Measurements from ENCODE around the gene CYLD.

The CYLD gene

DNA sequence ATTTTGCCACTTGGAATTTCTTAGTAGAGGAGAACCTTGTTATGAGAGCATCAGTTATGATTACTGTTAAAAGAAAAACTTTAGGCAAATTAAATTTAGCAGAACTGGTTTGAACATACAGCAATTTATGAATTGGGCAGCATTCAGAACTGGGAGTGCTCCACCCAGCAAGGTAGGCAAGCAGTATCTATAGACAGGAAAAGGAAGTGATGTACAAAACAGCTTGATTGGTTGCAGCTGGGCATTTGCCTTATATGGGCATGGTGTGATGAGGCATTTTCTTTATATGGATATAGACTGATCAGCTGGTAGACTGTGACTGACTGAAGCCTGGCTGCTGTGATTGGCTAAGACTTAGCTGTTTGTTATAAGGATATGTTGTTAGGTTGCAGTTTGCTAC is 17.6 kb upstream of the CYLD start:
- Histone ChIP-seq H3K36me3 (ENCODE audit: insufficient read depth, low read length) (no peaks in the 10 kb centered on the region), H3K27ac (ENCODE audit: low read depth, low read length) (no peak overlapping the region), H3K27me3 (ENCODE audit: insufficient read depth, low read length) (peaks cover 31% of the 10 kb centered on the region), H3K4me3 (ENCODE audit: low read depth, low read length) (no peak overlapping the region), H2AFZ (ENCODE audit: low read length, unreplicated experiment) (no peak overlapping the region), H3K79me2 (ENCODE audit: control insufficient read depth, insufficient read depth, low read length, unreplicated experiment) (no peaks in the 10 kb centered on the region), H3K4me1 (ENCODE audit: control insufficient read depth, insufficient read depth, low read length, unreplicated experiment) (no peaks in the 10 kb centered on the region)

DNA sequence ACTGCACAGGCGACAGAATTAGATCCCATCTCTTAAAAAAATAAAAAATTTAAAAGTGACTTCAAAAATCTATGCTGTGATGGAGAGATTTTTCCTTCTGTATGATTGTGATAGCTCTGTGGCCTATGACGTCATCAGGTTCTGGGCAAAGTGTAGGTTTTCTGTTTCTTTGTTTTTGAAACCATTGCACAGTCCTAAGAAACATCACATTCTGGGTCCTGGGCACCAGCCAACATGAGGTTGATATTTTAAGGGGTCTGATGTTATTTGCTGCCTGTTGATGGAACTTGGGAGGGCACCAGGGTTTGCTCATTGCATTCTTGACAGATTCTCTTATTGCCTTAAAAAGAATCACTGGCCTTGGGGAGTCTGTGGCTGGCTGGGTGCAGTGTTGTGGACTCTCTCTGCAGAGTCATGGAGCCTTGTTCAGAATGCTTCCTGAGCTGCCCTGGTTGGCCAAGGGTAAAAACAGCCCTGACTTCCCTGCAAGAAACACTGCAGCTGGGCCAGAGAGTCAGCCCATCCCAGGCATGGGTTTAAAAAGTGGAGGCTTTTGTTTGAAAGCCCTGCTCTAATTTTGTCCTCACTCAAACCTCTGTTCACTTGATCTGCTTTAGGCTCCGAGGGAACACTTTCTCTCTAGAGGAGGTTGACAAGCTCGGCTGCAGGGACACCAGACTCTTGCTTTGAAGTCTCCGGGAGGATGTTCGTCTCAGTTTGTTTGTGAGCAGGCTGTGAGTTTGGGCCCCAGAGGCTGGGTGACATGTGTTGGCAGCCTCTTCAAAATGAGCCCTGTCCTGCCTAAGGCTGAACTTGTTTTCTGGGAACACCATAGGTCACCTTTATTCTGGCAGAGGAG is 10.5 kb upstream of the CYLD start:
- H3K4me1 ChIP-seq (ENCODE audit: control insufficient read depth, insufficient read depth, low read length, unreplicated experiment), result no peaks in the 10 kb centered on the region
- H3K27me3 ChIP-seq (ENCODE audit: insufficient read depth, low read length), result peaks cover 17% of the 10 kb centered on the region; the same call in 1 of the 2 replicates
- H3K4me3 ChIP-seq (ENCODE audit: low read depth, low read length), result no peak overlapping the region
- H3K36me3 ChIP-seq (ENCODE audit: insufficient read depth, low read length), result no peaks in the 10 kb centered on the region
- no peaks in the 10 kb centered on the region for H3K79me2 ChIP-seq (ENCODE audit: control insufficient read depth, insufficient read depth, low read length, unreplicated experiment)
- H3K27ac ChIP-seq (ENCODE audit: low read depth, low read length), result no peak overlapping the region
- no peak overlapping the region for H2AFZ ChIP-seq (ENCODE audit: low read length, unreplicated experiment)

DNA sequence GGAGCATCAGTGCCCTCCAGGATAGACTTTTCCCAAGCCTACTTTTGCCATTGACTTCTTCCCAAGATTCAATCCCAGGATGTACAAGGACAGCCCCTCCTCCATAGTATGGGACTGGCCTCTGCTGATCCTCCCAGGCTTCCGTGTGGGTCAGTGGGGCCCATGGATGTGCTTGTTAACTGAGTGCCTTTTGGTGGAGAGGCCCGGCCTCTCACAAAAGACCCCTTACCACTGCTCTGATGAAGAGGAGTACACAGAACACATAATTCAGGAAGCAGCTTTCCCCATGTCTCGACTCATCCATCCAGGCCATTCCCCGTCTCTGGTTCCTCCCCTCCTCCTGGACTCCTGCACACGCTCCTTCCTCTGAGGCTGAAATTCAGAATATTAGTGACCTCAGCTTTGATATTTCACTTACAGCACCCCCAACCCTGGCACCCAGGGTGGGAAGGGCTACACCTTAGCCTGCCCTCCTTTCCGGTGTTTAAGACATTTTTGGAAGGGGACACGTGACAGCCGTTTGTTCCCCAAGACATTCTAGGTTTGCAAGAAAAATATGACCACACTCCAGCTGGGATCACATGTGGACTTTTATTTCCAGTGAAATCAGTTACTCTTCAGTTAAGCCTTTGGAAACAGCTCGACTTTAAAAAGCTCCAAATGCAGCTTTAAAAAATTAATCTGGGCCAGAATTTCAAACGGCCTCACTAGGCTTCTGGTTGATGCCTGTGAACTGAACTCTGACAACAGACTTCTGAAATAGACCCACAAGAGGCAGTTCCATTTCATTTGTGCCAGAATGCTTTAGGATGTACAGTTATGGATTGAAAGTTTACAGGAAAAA is 9.7 kb upstream of the CYLD start:
- Histone ChIP-seq H3K27ac (ENCODE audit: low read depth, low read length) (no peak overlapping the region), H3K27me3 (ENCODE audit: insufficient read depth, low read length) (peaks cover 15% of the 10 kb centered on the region; the same call in 1 of the 2 replicates), H3K4me1 (ENCODE audit: control insufficient read depth, insufficient read depth, low read length, unreplicated experiment) (no peaks in the 10 kb centered on the region), H3K79me2 (ENCODE audit: control insufficient read depth, insufficient read depth, low read length, unreplicated experiment) (no peaks in the 10 kb centered on the region), H2AFZ (ENCODE audit: low read length, unreplicated experiment) (no peak overlapping the region), H3K4me3 (ENCODE audit: low read depth, low read length) (no peak overlapping the region), H3K36me3 (ENCODE audit: insufficient read depth, low read length) (no peaks in the 10 kb centered on the region)

DNA sequence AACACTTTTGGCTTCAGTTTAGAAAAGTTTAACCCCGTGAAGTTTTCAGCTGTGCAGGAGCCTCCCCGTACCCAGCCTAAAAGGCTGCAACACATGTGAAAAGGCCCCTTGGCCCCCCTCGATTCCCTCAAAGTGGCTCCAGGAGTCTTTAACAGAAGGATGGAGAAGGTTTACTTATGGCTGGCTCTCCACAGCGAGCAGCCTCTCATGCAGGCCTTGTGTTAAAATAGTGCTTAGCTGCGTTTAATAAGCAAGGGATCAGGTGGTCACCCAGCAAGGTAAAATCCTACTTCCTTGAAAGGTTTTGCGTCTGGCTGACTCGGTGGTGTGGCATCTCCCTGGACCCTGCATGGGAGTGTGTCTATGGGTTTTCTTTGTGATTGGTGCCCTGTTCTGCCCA is 8.4 kb upstream of the CYLD start:
- Histone ChIP-seq H3K36me3 (ENCODE audit: insufficient read depth, low read length) (no peaks in the 10 kb centered on the region), H3K4me1 (ENCODE audit: control insufficient read depth, insufficient read depth, low read length, unreplicated experiment) (no peaks in the 10 kb centered on the region), H2AFZ (ENCODE audit: low read length, unreplicated experiment) (no peak overlapping the region), H3K27ac (ENCODE audit: low read depth, low read length) (no peak overlapping the region), H3K4me3 (ENCODE audit: low read depth, low read length) (no peak overlapping the region), H3K79me2 (ENCODE audit: control insufficient read depth, insufficient read depth, low read length, unreplicated experiment) (no peaks in the 10 kb centered on the region), H3K27me3 (ENCODE audit: insufficient read depth, low read length) (peaks cover 10% of the 10 kb centered on the region; the same call in 1 of the 2 replicates)

DNA sequence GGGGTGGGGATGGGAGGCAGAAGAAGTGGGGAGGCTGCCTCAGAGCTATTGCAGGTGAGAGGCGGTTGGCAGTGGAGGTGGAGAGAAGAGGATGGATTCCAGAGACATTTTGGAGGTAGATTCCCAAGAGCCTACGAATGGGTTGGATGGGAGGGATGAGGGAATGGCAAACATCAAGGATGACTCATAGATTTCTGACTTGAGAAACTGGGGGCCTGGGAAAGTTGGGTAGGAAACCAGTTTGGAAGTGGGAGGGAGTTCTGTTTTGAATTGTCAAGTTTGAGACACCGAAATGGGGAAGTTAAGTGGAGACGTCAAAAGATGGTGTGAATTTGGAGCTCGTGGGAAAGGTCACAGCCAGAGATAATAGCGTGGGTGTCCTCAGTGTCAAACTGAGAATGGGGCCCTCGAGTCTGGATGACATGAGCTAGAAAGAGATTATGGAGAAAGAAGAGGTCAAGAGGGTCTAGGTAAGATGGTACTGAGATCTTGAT is 6.2 kb upstream of the CYLD start:
- Histone ChIP-seq H3K27me3 (ENCODE audit: insufficient read depth, low read length) (no peaks in the 10 kb centered on the region), H3K4me3 (ENCODE audit: low read depth, low read length) (no peak overlapping the region)

DNA sequence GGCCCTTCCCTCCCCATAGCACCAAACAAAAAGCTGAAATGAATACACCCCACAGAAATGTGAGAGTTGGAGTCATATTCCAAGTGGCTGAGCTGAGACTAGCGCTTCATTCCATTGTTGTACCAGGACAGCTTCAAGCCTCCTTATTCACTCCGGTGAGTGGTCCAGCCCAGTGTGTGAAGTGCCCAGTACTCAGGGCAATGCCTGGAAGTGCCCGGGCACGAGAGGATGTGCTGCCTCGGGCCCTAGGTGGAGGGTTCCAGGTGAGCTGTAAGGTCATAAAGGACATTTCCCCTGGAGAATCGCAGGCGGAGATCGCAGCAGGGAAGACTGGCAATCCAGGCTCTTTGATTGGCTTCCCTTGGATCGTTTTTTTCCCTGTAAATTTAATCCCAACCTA is 5.4 kb upstream of the CYLD start:
- H3K79me2 ChIP-seq (ENCODE audit: control insufficient read depth, insufficient read depth, low read length, unreplicated experiment), result no peaks in the 10 kb centered on the region
- no peaks in the 10 kb centered on the region for H3K27me3 ChIP-seq (ENCODE audit: insufficient read depth, low read length)
- H3K36me3 ChIP-seq (ENCODE audit: insufficient read depth, low read length), result no peaks in the 10 kb centered on the region
- H3K4me3 ChIP-seq (ENCODE audit: low read depth, low read length), result no peak overlapping the region
- no peak overlapping the region for H2AFZ ChIP-seq (ENCODE audit: low read length, unreplicated experiment)
- peaks cover 9% of the 10 kb centered on the region for H3K4me1 ChIP-seq (ENCODE audit: control insufficient read depth, insufficient read depth, low read length, unreplicated experiment)
- H3K27ac ChIP-seq (ENCODE audit: low read depth, low read length), result no peak overlapping the region

More for the DNA sequence above, 6.2 kb upstream of the CYLD start:
- no peak overlapping the region for H3K27ac ChIP-seq (ENCODE audit: low read depth, low read length)
- H3K79me2 ChIP-seq (ENCODE audit: control insufficient read depth, insufficient read depth, low read length, unreplicated experiment), result no peaks in the 10 kb centered on the region
- peaks cover 3% of the 10 kb centered on the region for H3K4me1 ChIP-seq (ENCODE audit: control insufficient read depth, insufficient read depth, low read length, unreplicated experiment)
- H2AFZ ChIP-seq (ENCODE audit: low read length, unreplicated experiment), result no peak overlapping the region
- no peaks in the 10 kb centered on the region for H3K36me3 ChIP-seq (ENCODE audit: insufficient read depth, low read length)

DNA sequence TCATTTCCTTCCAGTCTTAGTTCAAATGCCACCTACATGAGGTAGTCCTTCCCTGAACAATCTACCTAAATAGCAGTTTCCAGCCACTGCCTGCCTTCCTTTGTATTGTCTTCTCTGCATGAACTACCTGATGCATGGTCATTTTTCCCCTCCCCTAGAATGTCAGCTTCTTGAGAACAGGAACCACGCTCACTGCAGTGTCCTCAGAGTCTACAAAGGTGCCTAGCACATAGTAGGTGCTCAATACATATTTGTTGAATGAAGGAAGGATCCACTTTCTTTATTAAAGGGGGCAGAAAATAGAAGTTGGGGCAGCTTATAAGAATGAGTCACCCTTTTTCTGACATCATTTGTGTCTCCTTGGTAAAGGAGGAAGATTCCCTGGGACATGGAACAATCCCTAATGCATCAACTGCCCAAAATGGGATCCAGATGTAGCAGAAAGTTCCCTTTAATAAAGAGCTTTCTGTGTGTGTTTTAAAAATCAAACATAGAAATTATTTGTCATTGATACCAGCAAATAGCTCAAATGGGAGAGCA is 4.4 kb upstream of the CYLD start:
- peaks cover 9% of the 10 kb centered on the region for H3K4me1 ChIP-seq (ENCODE audit: control insufficient read depth, insufficient read depth, low read length, unreplicated experiment)
- no peaks in the 10 kb centered on the region for H3K36me3 ChIP-seq (ENCODE audit: insufficient read depth, low read length)
- peaks cover 3% of the 10 kb centered on the region for H3K79me2 ChIP-seq (ENCODE audit: control insufficient read depth, insufficient read depth, low read length, unreplicated experiment)
- H2AFZ ChIP-seq (ENCODE audit: low read length, unreplicated experiment), result no peak overlapping the region
- H3K27ac ChIP-seq (ENCODE audit: low read depth, low read length), result no peak overlapping the region
- H3K27me3 ChIP-seq (ENCODE audit: insufficient read depth, low read length), result no peaks in the 10 kb centered on the region
- H3K4me3 ChIP-seq (ENCODE audit: low read depth, low read length), result no peak overlapping the region

DNA sequence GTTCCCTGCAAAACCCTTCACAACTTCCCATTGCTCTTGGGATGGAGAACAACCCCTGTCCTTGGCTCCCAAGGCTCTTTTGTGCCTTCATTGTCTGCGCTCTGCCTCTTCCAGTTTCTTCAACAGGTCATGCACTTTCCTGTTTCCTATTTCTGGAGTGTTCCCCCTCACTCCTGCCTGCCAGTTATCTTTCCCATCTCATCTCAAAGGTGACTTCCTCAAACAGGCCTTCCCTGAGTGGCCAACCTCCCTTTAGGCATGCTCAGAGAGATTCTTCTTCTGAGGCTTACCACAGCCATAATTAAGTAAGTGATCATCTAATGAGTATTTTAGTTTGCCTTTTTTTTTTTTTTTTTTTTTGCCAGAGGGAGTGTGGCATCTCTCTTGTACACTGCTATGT is 2.9 kb upstream of the CYLD start:
- Histone ChIP-seq H3K79me2 (ENCODE audit: control insufficient read depth, insufficient read depth, low read length, unreplicated experiment) (peaks cover 10% of the 10 kb centered on the region), H3K4me1 (ENCODE audit: control insufficient read depth, insufficient read depth, low read length, unreplicated experiment) (peaks cover 18% of the 10 kb centered on the region), H3K36me3 (ENCODE audit: insufficient read depth, low read length) (no peaks in the 10 kb centered on the region), H3K27ac (ENCODE audit: low read depth, low read length) (no peak overlapping the region), H3K4me3 (ENCODE audit: low read depth, low read length) (no peak overlapping the region), H2AFZ (ENCODE audit: low read length, unreplicated experiment) (no peak overlapping the region), H3K27me3 (ENCODE audit: insufficient read depth, low read length) (no peaks in the 10 kb centered on the region)

DNA sequence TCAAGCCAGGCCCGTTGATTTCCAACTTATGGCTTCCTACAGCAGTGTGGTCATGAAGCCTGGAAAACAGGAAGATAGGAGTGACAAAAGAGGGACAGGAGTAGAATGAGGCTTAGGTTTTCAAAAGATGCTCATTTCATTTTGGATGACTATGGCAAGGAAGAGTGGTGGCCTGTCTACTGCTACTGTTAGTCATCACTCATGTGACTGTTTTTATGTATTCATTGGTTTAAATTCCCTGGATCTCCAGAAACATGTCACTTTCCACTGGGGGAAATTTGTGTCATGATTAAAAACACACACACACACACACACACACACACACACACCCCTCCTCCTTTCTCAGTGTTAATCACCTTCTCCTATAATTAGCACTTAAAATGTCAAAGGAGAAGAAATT is 1.1 kb upstream of the CYLD start:
- Histone ChIP-seq H3K27ac (ENCODE audit: low read depth, low read length) (peak overlapping the region; percentile 58; the same call in 1 of the 2 replicates), H3K4me3 (ENCODE audit: low read depth, low read length) (peak overlapping the region; percentile 95; the same call in 1 of the 2 replicates), H2AFZ (ENCODE audit: low read length, unreplicated experiment) (no peak overlapping the region)

DNA sequence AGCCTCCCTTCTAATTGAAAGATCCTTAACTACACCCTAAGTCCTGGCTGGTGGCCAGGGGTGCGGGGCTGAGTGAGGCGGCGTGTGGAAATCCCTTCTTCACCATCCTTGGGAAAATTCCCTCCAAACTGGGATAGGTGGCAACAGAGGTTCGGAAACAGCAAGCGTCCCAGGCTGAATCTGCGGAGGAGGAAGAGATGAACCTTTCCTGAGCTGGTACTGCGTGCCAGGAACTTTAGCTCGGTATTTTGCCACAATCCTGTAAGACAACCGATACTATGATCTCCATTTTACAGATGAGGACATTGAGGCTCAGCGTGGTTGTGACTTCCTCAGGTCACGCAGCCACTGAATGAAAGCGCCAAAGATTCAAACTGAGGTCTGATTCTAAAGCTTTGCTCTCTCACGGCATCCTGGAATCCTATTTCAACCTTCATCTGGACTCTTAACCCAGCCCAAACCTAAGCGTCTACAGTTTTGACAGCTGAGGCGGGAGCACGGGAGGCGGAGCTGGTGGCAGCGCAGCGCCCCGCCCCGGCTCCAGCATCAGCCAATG is 583 bp upstream of the CYLD start:
- peak overlapping the region; percentile 95 for H3K4me3 ChIP-seq (ENCODE audit: low read depth, low read length)
- H2AFZ ChIP-seq (ENCODE audit: low read length, unreplicated experiment), result peak overlapping the region; percentile 36
- H3K36me3 ChIP-seq (ENCODE audit: insufficient read depth, low read length), result no peaks in the 10 kb centered on the region; the same call in 1 of the 2 replicates
- peaks cover 35% of the 10 kb centered on the region for H3K4me1 ChIP-seq (ENCODE audit: control insufficient read depth, insufficient read depth, low read length, unreplicated experiment)
- peaks cover 14% of the 10 kb centered on the region for H3K79me2 ChIP-seq (ENCODE audit: control insufficient read depth, insufficient read depth, low read length, unreplicated experiment)
- H3K27ac ChIP-seq (ENCODE audit: low read depth, low read length), result peak overlapping the region; percentile 58
- H3K27me3 ChIP-seq (ENCODE audit: insufficient read depth, low read length), result no peaks in the 10 kb centered on the region

More for the DNA sequence above, 1.1 kb upstream of the CYLD start:
- Histone ChIP-seq H3K36me3 (ENCODE audit: insufficient read depth, low read length) (no peaks in the 10 kb centered on the region; the same call in 1 of the 2 replicates), H3K79me2 (ENCODE audit: control insufficient read depth, insufficient read depth, low read length, unreplicated experiment) (peaks cover 14% of the 10 kb centered on the region), H3K4me1 (ENCODE audit: control insufficient read depth, insufficient read depth, low read length, unreplicated experiment) (peaks cover 35% of the 10 kb centered on the region), H3K27me3 (ENCODE audit: insufficient read depth, low read length) (no peaks in the 10 kb centered on the region)
